Stimulated activated CD4-positive, alpha-beta T cell treated with anti-CD3 and anti-CD28 coated beads, Interleukin-15, amount 100 ng/mL, for 1 hour (primary cell): ENCODE results near the gene PPP1R14C.

Experiments
- DNase-seq, 2 donors: peaks; one replicate each; pipeline ENCODE4 v3.0.0-alpha.2; 2020; ENCODE audit warnings: low read depth in 1 of 2, low spot score in 1 of 2

The PPP1R14C gene

DNA sequence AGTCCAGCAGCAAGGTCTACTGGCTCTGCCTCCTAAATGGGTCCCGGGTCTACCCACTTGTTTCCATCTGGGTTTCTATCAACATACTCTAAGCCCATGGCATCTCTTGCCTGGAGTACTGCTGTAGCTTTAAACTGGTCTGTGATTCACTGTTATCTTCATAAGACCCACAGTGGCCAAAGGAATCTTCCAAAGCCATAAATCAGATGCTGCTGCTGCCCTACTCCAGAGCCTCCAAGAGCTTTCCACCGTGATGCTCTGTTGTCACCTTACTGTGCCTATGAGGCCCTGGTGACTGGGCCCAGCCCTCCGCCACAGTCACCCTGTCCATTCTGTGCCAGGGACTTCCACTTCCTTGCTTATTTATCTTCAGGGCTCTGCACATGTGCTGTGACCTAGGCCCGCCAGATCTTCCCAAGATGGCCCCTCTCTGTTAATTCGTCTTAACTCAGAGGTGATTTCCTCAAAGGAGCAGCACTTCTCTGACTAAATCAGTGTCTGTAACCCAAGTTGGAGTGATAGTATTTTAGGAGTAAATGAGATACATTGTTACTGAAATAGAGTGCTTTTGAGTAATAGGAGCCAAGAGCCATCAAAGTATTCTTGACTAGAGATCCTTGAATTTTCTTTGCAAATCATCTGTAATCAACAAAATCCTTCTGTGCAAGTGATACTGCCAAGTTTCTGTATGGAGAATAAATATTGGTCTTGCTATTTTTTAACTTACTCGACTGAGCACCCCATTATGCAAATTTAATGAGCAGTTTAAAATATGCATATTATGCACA lies 102.5 kb downstream of the PPP1R14C start:
- no peak for DNase-seq

DNA sequence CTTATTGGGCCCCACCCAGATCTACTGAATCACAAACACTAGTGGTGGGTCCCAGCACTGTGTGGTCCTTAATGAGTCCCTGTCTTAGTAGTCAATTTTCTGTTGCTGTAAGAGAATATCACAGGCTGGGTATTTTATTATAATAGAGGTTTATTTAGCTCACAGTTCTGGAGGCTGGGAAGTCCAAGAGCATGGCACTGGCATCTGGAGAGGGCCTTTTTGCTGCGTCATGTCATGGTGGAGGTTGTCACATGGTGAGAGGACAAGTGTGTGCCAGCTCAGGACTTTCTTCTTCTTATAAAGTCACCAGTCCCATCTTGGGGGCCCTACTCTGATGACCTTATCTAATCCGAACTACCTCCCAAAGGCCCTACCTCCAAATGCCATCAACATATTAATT lies 105.0 kb downstream of the PPP1R14C start:
- no peak for DNase-seq

DNA sequence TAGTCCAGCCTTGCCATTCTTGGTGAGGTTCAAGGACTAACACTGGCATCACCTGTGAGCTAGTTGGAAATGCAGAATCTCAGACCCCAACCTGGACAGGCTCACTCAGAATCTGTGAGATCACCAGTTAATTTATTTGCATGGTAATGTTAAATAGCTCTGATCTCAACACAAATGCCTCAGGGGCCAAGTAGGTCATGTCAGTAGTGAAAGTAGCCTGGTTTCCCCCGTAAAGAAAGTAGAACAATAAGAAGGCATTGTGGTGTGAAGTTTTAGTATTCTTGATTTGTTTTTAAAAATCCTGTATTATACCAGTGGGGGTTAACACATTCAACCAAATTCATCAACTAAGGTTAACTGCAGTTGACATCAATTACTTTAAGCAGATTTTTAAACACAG lies 105.5 kb downstream of the PPP1R14C start:
- no peak for DNase-seq

DNA sequence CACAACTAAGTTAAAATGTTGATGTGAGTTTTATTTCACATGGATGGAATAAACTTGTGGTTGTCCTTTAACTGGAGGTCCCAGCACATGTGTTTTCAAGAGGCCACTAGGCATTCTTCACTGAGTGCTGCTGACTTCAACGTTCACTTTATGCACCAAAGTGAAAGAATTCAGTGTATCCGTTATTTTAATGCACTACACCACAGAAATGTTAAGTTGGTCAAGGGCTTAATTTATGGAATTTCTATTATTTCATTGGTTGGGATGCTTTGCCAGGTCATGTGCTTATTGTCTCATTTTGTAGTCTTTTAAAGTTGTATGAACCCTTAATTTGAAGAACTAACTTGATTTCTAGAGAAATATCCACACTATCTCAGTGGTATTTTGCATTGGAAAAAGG lies 106.4 kb downstream of the PPP1R14C start:
- no peak for DNase-seq

DNA sequence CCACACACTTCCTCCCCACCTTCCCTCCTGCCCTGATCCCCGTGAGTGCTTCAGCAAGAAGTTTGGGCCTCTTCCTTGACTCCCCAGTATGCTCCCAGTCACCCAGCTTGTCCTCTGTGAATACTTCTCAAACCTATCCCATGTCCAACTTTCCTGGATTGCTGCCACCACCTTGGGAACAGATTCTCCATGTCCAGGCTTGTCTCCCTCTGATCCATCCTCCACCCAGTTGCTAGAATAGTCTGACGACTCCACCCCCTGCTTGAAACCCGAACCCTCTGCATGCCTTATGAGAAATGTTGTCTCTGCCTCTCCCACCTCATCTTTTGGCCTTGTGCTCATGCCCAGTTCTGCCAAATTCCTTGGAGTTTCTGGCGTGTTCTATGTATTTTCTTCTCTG lies 108.0 kb downstream of the PPP1R14C start:
- no peak for DNase-seq

DNA sequence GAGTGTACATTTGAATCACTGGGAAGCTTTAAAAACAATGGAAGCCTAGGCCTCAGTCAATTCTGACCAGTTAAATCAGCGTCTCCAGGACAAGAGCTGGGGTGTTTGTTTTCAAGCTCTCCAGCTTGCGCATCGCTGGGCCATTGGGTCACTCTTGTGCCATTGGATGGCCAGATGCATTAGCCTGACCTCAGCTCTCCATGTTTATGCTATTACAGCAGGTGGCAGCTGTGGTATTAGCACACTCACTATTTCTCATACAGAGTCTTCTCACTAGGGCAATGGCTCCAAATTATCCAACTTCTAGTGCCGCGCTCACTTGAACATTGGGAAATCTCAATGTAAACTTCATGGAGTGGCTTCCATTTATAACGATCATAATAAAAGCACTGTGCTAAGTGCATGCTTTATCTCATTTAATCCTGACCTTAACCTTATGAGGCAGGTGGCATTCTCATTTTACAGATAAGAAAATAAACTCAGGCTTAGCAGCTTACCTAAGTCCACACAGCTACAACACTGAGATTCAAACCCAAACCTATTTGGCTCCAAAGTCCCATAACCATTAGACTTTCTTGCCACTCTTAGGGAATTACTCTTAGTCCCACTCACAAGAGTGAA lies 108.8 kb downstream of the PPP1R14C start:
- no peak for DNase-seq

DNA sequence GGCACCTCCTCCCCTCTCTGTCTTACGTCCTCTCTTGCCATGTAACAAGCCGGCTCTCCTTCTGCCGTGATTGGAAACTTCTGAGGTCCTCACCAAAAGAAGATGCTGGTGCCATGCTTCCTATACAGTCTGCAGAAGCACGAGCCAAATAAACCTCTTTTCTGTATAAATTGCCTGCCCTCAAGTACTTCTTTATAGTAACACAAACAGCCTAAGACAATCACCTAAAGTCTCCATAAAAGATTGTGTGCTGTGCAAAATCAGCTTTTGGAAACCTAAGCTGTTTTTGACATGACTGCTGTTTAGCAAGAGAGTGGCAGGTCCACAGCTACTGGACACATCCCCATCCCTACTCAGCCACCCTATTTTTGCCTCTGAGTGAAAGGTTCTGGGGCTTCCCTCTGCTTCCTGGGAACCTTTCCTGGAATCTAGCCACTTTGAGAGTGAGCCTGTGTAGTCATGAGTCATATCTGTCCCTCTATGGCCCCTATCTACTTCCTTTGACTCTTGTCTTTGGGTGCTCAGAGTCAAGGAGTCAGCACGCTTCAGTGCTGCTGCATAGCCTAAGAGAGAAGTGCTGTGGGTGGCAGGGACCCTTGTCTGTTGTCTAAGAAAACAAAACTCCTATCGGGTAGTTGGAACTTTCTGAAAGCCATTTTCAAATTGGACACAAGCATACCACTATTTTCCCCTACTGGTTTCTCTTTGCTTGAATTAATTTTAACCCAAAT lies 110.0 kb downstream of the PPP1R14C start:
- DNase-seq: no peak

DNA sequence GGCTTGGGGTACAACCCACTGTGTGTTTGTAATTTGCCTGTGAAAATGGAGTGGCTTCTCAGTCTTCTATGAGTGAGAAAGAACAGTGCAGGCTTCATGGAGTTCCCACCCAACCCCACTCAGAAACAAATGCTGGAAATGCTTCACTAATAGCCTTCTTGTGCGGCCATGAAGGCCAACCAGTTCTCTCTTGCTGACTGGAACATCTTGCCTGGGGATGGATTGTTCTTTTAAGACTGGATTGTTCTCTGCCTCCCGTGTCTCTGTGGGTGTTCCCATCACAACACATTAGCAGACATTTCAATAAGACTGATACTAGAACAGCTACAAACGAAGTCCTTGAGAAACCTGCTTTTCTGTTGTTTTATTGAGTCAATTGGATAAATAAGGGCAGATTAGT lies 110.6 kb downstream of the PPP1R14C start:
- no peak for DNase-seq

DNA sequence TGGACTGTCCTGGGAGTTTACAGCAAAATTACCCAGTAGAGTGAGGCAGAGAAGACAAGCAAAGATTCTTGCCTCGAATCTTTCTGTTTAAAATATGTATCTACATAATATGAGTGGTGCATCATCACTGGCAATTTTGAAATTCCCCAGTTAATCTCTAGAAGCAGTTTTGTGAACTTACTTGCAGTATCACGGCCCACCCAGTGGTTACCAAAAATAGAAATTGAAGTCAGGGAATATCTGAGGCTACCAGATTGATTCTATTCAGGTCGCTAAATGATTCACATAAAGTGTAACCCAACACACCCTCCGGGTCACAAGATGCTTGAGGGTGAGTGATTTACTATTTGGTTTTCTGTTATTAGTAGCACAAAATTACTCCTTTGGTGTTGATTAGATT lies 111.9 kb downstream of the PPP1R14C start:
- no peak for DNase-seq

DNA sequence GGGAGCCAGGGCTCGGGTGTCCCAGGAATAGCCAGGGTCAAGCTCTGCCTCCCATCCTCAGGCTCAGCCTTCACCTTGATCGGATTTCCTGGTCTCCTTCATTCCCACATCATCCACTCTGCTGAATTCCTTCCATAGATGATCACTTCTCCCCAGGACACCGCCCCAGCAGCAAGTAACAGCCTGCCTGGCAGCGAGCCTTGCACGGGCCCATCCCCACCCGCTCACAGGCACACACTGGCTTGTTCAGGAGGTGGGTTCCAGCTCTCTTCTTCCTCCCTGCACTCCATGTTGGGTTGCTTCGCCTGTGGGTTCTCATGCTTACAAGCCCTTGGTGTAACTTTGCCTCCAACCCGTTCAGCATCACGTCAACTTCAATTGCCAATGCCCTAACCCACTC lies 113.0 kb downstream of the PPP1R14C start:
- no peak for DNase-seq

DNA sequence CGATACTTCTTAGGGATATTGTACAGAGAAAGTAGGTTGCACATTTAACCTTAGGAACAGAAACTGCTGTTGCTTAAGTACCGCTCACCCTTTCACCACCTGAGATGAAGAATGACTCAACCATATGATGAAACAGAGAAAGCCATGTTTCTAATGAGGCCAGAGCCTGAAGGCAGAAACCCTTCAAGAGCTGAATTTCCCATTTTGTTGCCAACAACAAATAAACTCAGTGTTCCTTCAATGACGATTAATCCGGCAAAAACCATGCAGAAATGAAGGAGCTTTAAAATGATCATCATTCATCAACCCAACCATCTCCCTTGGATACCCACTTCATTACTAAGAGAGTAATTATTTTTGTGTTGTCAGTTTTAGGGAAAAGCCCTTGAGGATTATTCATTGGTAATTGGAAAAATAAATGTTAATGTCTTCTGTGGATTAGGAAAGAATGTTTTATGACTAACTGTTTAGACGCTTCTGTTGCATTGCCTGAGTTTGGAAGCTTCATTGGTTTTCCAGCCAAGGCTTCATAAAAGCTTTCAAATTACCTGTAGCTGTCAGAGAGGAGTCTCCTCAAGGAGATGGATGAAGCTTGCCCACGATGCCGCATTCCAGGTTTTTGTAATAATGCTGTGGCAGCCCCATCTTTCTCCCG lies 113.9 kb downstream of the PPP1R14C start:
- DNase-seq: no peak

DNA sequence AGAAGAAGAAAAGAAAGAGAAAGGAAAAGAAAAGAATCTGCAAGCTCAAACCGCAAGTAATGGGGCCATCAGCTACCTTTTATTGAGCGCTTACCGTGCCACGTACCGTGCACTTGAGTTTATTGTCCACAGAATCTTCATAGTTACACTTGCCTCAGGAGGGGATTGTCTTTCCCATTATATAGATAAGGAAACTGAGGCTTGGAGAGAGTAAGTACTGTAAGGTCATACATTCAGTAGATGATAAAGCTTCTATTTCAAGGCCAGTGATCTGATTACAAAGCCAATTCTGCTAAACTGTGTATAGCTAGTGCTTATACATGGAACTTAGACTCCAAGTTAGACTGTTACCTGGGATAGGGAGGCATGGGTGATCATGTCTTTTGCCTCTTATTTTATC lies 115.5 kb downstream of the PPP1R14C start:
- no peak for DNase-seq

DNA sequence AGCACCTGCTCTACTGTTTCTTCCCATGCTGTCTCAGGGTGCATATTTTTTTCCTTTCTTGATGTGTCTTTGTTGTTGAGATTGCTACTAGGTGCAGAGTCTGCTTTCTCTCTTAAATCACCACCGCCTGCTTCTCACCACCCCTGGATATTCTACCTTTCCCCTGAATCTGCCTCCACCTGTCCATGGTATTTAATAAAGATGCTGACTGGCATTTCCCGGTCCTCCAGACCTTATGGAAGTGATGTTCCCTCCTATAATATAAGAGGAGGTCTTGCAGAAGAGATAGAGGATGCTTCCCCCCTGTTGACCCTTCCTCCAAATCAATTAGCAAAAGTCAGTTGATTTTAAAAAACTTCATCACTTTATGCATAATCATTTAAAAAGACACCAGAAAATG lies 118.1 kb downstream of the PPP1R14C start:
- DNase-seq: no peak

DNA sequence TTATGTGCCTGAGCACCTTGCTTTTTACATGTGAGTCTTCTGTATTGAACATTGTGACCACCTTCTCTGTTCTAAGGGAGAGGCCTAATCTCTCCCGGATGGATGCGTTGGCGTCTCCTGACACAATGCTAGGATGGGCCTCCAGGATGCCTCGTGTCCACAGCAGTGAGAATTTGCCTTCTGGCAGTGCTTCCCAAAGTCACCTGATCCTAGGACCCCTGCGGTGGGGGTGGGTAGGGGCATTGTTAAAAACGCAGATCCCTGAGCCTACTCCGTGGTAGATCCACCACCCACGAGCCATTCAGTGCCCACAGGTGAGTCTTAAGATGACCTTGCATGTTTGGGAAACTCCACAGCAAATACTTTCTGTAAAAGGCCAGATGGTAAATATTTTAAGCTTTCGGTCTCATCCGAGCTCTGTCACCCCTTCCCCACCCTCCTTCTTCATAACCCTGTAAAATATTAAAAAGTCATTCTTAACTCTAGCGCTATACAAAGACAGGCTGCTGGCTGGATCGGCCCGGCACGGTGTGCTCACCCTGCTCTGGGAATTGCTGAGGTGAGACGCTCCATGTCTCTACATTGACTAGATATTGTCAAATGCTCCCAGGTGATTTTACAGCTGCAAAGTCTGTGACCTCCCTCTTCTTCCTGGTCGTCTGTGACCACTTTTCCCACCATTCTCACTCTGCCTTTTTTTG lies 119.3 kb downstream of the PPP1R14C start:
- DNase-seq: no peak

DNA sequence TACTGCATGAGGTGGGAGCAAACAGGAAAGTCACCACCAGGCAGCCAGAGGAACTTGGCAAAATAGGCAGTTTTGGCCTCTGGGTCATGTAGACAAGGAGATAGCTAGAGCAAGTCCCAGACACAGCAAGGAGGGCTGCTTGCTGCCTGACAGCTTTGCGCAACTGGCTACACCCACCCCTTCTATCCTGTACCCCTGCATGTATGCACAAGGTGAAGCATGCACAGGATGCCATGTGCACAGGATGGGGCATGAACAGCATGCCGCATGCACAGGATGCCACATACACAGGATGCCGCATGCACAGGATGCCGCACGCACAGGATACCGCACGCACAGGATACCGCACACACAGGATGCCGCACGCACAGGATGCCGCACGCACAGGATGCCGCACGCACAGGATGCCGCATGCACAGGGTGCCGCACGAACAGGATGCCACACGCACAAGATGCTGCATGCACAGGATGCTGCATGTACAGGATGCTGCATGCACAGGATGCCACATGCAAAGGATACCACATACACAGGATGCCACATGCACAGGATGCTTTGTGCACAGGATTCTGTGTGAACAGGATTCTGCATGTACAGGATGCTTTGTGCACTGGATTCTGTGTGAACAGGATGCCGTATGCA lies 121.0 kb downstream of the PPP1R14C start:
- no peak for DNase-seq

DNA sequence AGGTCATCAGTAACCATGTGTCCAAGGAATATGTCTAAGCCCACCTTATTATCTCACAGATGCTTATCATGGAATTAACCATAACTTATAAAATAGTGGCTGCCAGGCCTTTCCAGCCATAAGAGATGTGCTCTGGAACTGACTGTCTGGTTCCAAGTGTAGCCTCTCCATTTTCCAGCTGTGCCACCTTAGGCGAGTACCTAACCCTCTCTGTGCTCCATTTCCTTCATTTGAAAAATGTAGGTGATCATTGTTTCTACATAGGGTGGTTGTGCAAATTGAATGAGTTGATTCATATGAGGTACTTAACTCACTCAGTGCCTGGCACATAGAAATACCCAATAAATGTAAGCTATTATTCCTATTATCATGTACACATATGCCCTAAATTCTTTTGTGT lies 123.5 kb downstream of the PPP1R14C start:
- no peak for DNase-seq

DNA sequence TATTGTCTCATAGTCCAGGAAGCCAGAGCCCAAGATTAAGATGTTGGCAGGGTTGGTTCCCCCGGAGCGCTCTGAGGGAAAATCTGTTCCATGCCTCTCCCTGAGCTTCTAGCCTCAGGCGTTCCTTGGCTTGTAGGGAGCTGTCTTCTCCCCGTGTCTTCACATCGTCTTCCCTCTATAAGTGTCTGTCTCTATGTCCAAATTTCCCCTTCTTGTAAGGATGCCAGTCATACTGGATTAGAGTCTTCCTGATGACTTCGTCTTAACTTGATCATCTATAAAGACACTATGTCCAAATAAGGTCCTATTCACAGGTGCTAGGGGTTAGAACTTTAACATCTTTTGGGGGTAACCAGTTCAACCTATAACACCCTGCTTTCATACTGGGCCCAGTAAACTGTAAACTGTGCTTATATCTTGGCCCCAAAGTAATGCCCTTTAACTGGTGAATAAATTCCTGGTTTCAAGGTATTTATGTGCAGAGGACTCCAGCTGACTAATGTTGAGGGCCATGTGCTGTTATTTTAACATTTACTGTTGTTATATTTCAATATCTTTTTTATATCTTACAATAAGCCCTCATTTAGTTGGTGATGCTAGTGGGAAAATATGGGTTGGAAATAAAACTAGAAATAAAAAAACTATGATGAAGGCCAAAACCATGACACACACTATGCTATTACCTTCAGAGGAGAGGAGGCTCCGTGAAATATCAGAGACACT lies 124.3 kb downstream of the PPP1R14C start:
- no peak for DNase-seq

DNA sequence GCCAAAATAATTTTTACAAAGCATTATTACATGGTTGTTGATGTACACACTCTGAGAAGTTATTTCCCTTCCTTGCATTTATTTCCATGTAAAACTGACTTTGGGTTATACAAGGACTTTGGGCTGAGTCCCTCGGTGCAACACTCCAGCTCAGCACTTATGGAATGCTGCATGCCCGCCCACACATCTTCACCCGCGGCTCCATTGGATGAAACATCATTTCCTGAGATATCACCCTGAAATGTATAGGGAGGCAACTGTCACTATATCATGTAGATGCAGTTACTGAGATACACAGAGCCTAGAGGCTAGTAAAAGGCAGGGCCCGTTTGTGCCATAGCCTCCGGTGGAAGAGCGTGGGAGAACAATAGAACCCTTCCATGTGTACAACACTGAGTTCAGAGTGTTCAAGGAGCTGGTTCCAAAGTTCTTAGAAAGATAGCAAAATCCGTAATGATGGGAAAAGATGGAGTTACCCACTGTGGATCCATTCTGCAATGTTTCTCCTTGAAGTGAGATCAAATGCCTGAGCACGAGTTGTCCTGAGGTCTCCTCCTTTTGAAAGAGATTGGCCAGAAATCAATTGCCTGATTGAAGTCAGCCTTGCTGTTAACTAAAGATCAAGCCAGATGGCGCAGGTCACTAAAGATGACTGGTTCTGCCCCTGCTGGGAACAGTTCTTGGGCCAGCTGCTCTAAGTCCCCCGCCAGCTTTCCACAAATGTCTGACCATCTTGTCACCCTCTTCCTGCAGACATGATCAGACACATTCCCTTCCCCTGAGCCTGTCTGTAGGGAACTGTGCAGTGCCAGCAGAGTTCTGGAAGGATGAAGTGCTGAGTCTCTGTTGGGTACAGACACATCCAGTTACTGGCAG lies 125.1 kb downstream of the PPP1R14C start:
- DNase-seq: no peak
